Right ventricle myocardium superior (tissue), 1 donor: Measurements from ENCODE around the gene ARHGAP9. TPM values are rescaled to one million over a fixed set of nuclear protein-coding genes. Genes with fewer than 3 reads are reported as not detected.
"Not testable (repeated sequence)": the region's sequence is repeated elsewhere in the genome, so short reads cannot be mapped to it uniquely, and the experiment has no call there.

Source experiments
- ATAC-seq: fragments of 200-7000 bp; cut with Tn5 transposase; one replicate; pipeline ENCODE4 v1.9.1; 2020; ENCODE audit warnings: mild to moderate bottlenecking; ENCODE audit not compliant: poor library complexity
- DNase-seq: peaks from one replicate; pipeline ENCODE4 v3.0.0-alpha.2; 2020
- intact Hi-C: fragments of 100-400 bp; cut with DNase I; formaldehyde crosslinking; loops from one replicate; pipeline ENCODE4 v1.11.2; 2022
- total RNA-seq: library from RNA; stranded (reverse); fragmentation: NEBNext Ultra II Directional; extraction: Animal tissue kit (Norgen Biotek cat#: 25700); gene quantifications from one replicate; pipeline ENCODE4 v1.2.1, GENCODE V29; 2021
- donor health status: DM: no; HTN: yes; CAD: no; lungs with severe emphysema.

The ARHGAP9 gene
- total RNA-seq, 1 donor from 2014 or later: 4.1 TPM

DNA sequence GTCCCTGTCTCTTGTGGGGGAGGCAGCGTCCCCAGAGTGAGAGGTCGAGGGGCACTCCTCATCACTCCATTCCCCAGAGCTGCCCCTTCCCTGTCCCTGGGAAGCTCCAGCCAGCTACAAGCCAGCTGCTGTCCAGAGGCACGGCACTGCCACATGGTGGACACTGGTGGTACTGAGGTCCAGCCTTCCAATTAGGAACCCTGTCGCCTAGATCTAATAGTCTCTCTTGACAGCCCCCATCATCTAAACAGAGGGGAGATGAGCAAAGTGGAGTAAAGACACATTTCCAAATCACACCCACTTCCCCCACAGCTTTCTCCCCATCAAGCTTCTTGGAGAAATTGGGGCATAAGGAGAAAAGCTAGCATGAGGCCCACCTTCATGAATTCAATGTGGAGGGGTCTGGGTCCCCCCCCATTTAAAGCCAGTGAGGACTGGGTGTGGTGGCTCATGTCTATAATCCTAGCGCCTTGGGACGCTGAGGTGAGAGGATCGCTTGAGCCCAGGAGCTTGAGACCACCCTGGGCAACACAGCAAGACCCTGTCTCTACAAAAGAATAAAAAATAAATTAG is 26.6 kb downstream of the ARHGAP9 start:
- ATAC-seq (peak; percentile 93), DNase-seq (peak; percentile 89)
- intact Hi-C loops: loop anchor here (2.0 kb wide), 1 partner anchor 144 kb away; no protein-coding TSS in a partner anchor

DNA sequence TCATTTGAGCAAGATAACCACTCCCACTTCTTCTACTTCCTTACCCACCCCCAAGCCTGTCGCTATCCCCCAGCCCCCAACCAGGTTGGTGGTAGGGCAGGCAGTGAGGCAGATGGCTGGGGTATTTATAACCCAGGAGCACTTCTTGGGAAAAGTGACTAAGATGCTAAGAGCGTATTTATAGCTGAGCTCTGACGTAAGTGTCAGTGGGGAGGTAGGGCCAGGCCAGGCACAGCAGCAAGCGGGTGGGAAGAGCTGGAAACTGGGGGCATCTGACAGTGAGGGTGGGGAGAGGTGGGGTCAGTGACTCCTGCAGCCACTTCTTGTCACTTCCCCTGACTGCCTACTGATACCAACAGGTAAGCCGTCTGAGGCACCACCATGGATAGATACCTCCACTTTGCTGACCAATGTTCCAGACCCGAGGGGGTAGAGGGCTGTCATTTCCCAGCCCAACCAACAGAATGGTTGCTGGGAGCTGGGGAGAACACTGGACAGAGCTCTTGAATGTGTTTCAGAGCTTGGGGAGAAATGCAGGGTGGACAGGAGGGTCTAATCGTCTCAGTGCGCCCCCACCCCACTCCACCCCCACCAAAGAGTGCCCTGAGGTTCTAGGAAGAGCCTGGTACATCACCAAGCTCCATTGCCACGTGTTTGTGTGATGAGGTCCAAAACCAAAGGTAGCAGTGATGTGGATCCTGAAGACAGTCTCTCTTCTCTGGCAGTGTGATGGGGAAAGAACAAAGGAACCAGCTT is 27.3 kb downstream of the ARHGAP9 start:
- intact Hi-C loops: loop anchor here (2.0 kb wide), 1 partner anchor 144 kb away; no protein-coding TSS in a partner anchor
- ATAC-seq (peak; percentile 89), DNase-seq (no peak)

DNA sequence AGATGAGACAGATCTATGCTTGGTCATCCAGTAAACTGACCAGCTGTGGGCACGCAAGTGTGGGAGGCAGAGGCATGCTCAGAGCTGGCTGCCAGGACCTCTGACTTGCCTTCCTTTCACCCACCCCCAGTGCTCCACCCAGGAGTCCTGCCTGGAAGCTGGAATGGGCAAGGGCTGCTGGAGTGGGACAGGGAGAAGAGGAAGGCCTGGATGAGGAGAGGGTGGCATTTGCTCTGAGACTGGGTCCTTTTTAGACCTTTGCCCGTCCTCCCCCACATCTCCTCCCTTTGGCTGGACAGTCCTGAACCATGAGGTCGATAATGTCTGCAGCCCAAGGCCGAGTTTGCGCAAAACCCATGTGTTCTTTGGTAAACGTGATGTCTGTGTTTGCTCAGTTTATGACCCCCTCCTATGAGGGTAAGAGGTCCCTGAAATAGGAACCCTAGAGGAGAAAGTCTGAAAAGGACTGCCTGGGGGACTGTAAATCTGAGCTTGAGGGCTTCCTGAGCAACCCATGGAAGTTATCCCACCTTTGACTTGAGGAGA is 28.4 kb downstream of the ARHGAP9 start:
- DNase-seq (no peak), ATAC-seq (no peak)
- intact Hi-C loops: no loop called here

DNA sequence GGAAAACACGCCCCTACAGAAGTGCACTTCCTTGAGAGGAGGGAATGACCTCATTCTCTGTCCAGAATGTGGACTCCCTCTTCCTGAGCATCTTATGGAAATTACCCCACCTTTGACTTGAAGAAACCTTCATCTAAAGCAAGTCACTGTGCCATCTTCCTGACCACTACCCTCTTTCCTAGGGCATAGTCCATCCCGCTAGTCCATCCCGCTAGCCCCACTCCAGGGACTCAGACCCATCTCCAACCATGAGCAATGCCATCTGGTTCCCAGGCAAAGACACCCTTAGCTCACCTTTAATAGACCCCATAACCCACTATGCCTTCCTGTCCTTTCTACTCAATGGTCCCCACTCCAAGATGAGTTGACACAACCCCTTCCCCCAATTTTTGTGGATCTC is 29.6 kb downstream of the ARHGAP9 start:
- intact Hi-C loops: no loop called here
- no peak for ATAC-seq
- DNase-seq: no peak

DNA sequence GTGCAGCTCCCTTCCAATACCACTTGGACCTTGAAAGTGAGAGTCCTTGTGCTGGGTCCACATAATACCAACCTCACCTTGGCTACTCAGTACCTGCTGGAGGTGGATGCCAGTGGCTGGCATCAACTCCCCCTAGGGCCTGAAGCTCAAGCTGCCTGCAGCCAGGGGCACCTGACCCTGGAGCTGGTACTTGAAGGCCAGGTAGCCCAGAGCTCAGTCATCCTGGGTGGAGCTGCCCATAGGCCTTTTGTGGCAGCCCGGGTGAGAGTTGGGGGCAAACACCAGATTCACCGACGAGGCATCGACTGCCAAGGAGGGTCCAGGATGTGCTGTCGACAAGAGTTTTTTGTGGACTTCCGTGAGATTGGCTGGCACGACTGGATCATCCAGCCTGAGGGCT is 30.3 kb downstream of the ARHGAP9 start:
- ATAC-seq (no peak), DNase-seq (no peak)
- intact Hi-C loops: no loop called here

DNA sequence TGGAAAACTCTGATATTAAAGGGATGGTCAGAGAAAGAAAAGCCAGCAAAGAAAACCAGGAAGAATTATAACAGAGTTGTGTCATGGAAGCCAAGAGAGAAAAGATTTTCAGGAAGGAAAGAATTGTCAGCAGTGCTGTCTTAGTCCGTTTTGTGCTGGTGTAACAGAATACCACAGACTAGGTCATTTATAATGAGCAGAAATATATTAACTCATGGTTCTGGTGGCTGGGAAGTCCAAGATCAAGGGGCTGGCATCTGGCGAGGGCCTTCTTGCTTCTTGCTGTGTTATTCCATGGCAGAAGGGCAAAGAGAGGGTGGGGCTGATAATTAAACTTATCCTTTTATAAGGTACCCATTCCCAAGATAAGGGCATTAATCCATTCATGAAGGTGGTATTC is 31.0 kb downstream of the ARHGAP9 start:
- ATAC-seq (no peak), DNase-seq (no peak)
- intact Hi-C loops: no loop called here

DNA sequence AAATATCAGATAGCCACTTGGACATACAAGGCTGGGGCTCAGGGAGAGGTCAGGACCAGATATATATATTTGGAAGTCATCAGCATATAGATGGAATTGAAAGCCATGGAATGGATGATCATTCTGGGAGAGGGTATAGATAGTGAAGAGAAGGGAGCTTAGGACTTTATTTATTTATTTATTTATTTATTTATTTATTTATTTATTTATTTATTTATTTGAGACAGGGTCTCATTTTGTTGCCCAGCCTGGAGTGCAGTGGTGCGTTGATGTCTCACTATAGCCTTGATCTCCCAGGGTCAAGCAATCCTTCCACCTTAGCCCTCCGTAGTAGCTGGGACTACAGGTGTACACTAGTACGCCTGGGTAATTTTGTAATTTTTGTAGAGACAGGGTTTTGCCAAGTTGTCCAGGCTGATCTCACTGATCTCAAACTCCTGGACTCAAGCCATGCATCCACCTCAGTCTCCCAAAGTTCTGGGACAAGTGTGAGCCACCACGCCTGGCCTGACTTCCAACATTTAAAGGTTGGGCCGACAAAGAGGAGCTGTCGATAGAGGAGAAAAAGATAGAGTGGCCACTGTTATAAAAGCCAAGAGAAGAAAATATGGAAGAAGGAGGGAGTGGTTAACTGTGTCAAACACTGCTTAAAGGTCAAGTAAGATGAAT is 33.2 kb downstream of the ARHGAP9 start:
- ATAC-seq: no peak
- intact Hi-C loops: no loop called here

DNA sequence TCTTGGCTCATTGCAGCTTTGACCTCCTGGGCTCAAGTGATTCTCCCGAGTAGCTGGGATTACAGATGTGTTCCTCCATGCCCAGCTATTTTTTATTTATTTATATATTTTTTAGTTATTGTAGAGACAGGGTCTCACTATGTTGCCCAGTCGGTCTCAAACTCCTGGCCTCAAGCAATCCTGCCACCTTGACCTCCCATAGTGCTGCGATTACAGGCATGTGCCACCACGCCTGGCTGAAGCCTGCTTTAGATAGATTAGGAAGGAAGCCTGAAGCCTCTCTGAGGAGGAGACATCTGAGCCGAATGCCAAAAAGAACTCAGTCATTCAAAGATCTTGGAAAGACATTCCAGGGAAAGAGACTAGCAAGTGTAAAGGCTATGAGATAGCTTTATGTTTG is 34.9 kb downstream of the ARHGAP9 start:
- DNase-seq (no peak), ATAC-seq (no peak)
- intact Hi-C loops: no loop called here

More for the DNA sequence above, 33.2 kb downstream of the ARHGAP9 start:
- DNase-seq: no peak

DNA sequence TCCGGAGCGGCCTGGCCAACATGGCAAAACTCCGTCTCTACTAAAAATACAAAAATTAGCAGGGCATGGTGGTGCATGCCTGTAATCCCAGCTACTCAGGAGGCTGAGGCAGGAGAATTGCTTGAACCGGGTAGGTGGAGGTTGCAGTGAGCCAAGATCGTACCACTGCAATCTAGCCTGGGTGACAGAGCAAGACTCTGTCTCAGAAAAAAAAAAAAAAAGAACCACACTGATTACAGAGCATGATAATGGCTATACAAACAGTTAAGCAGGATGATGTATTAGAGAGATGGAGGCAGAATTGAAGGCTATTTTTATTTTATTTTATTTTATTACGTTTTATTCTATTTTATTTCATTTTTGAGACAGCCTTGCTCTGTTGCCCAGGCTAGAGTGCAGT is 35.3 kb downstream of the ARHGAP9 start:
- ATAC-seq, DNase-seq, intact Hi-C loops: not testable (repeated sequence)

DNA sequence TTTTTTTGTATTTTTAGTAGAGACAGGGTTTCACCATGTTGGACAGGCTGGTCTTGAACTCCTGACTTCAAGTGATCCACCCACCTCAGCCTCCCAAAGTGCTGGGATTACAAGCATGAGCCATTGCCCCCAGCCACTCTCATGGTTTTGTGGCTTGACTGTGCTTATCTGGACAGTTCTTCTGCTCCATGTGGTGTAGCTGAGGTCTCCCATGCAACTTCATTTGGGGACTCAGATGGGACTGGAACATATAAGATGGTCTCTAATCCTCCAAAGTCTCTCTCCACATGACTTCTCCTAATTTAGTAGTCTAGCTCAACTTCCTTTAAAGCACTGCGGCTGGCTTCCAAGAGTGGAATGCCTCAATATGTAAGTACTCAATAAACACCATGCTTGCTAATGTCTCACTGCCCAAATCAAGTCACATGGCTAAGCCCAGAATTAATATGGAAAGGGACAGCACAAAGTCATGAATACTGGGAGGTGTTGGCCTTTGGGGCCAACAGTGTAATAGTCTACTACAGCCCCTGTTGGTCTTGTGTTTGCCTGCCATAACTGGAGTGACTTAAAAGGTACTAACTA is 37.7 kb downstream of the ARHGAP9 start:
- no peak for DNase-seq
- no peak for ATAC-seq
- intact Hi-C loops: no loop called here

DNA sequence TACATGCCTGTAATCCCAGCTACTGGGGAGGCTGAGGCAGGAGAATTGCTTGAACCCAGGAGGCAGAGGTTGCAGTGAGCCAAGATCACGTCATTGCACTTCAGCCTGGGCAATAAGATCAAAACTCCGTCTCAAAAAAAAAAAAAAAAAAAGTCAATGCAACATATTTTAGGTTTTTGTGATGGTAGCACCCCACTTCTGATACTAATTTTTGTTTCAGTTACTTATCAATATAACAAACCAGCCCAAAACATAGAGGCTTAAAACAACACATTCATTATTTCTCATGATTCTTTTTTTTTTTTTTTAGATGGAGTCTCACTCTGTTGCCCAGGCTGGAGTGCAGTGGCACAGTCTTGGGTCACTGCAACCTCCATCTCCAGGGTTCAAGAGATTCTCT is 38.3 kb downstream of the ARHGAP9 start:
- DNase-seq, ATAC-seq, intact Hi-C loops: not testable (repeated sequence)

DNA sequence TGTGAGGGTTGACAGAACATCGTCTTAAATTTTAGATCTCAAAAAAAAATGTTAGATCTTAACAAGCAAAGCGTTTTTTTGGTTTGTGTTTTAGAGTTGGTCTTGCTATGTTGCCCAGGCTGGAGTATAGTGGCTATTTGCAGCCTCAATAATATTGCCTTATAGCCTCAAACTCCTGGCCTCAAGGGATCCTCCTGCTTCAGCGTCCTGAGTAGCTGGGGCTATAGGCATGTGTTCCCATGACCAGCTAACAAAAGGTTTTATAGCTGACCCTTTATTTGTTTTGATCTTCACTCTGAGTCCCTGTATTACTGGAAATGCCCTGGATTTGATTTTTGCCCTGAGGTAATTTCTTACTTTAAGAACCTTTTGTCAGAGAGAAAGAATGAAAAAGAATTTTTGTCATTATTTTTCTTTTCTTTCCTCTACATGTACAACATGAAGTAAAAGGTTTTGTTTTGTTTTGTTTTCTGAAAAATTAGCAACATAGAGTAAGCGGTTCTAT is 39.9 kb downstream of the ARHGAP9 start:
- no peak for ATAC-seq
- intact Hi-C loops: no loop called here
- DNase-seq: no peak

DNA sequence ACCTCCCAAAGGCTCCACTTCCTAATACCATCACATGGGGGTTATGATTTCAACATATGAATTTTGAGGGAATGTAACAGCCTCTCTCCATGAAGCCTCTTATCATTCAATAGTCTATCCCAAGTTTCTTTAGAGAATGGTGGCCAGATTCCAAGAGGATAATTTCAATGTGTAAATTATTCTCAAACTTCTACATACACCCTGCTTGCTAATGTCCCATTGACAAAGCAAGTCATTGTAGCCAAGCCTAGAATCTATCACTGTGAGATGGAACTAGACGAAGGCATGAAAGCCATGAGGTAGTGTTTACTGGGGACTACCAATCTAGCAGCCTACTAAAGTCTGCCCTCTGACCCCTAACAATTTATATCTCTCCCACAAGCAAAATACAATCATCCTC is 41.3 kb downstream of the ARHGAP9 start:
- intact Hi-C loops: no loop called here
- DNase-seq (no peak), ATAC-seq (no peak)

DNA sequence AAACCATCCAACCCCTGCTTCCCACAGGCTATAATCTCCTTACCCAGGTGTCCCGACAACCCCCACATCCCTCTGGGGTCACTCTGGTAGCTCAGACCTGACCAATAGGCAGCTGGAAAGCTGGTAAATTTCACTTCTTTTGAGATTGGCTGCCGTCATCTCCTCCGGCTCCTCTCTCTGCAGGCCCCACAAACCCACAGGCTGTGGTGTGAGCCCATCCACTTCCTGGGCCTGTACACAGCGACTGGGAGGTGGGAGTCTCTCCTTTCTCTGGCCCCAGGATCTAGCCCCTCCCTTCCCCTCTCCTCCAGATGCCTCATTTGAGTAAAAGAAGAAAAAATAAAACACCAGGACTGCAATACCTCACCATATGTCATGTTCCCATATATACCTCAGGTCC is 44.4 kb downstream of the ARHGAP9 start:
- ATAC-seq: no peak
- intact Hi-C loops: no loop called here
- no peak for DNase-seq

DNA sequence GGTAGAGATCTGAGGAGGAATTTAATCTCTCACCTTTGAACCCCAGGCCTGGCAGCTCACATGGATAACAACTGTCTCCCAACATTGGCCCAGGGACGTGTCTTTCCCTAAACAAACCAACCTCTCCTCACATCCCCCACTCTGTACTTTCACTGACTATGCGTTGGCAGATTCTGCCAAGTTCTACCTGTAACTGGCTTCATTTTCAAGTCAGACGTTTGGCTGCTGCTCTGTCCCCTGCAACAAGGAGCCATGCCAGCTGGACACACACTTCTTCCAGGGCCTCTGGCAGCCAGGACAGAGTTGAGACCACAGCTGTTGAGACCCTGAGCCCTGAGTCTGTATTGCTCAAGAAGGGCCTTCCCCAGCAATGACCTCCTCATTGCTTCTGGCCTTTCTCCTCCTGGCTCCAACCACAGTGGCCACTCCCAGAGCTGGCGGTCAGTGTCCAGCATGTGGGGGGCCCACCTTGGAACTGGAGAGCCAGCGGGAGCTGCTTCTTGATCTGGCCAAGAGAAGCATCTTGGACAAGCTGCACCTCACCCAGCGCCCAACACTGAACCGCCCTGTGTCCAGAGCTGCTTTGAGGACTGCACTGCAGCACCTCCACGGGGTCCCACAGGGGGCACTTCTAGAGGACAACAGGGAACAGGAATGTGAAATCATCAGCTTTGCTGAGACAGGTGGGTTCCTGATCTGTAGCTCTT is 45.0 kb downstream of the ARHGAP9 start, which contains the start of gene INHBC:
Gene INHBC (plus strand): TSS at position 268 of the 707 bp plus-strand sequence. CDS start 103 bp downstream, at position 371.
- ATAC-seq (no peak), DNase-seq (no peak)
- intact Hi-C loops: no loop called here

DNA sequence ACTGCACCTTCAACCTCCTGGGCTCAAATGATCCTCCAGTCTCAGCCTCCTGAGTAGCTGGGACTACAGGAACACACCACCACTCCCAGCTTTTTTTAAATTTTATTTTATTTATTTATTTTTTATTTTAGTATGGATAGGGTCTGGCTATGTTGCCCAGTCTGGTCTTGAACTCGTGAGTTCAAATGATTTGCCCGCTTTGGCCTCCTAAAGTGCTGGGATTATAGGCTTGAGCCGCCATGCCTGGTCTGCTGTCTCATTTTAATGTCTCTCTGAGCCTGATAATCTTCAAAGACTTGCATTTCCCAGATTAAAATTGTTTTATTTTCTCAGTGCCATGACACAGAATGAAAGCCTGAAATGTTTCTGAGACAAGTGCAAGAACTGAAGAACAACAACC is 46.3 kb downstream of the ARHGAP9 start:
- intact Hi-C loops: no loop called here
- DNase-seq (no peak), ATAC-seq (no peak)

DNA sequence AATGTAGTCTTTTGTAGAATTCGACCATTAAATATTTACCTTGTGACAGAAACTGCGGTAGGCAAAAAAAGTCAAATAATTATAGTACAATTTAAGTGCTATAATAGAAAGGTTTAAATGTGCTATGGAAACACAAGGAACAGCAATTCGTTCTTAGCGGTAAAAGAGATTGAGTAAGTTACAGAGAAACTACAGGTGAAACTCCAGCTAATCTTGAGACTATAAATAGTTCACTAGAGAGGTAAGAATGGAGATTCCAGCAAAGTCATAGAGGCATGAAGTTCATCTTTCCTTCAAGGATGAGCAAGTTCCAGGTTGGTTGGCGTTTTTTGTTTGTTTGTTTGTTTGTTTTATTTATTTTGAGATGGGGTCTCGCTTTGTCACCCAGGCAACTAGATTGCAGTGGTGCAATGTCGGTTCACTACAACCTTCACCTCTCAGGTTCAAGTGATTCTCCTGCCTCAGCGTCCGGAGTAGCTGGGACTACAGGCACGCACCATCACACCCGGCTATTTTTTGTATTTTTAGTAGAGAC is 47.9 kb downstream of the ARHGAP9 start:
- DNase-seq (no peak), ATAC-seq (no peak)
- intact Hi-C loops: no loop called here

DNA sequence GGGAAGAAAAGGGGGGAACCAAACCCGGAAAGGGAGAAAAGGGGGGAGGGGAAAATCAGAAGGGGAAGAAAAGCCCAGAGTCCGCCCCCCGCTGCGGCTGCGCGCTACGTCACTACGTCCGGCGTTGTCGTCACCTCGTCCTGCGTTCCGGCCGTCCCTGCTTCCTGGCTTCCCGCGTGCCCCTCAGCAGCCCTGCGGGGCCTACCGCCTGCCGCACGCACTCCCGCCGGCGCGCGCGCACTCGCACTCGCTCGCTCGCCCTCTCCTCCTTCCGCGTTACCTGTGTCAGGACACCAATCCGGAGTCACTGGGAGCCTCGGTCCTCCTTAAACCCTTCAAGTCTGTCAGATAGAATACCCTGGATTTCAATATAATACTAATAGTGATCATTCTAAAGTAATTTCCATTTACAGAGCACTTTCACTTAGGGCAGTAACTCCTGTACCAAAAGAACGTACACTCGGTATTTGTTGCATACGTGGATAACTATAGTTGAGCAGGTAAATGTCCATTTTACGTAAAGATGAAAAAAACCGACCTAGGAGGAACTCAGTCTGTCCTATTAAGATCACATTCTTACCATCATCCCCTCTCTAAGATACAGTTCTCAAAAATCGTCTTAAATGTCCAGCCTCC is 48.6 kb downstream of the ARHGAP9 start, which contains the start of gene R3HDM2:
Gene R3HDM2 (minus strand): TSS at position 113 of the 636 bp plus-strand sequence. CDS start 120,615 bp downstream, outside the sequence.
- DNase-seq: peak; percentile 98
- ATAC-seq: peak; percentile 98
- intact Hi-C loops: no loop called here
